Choroid plexus epithelial cell (primary cell): Measurements from ENCODE around the gene RAB35.

ENCODE experiments used
- DNase-seq: peaks from one replicate; pipeline ENCODE4 v3.0.0-alpha.2; 2010; ENCODE audit warnings: low read depth
- H3K4me3 ChIP-seq: 2 replicates; pipeline ENCODE4 v1.5.1; 2011; ENCODE audit warnings: low read depth, mild to moderate bottlenecking, control low read depth, low read length, moderate library complexity
- CTCF ChIP-seq: conservative IDR thresholded peaks from 2 replicates; pipeline ENCODE4 v1.5.1; 2011; ENCODE audit warnings: low read depth, mild to moderate bottlenecking, control low read depth, inconsistent platforms, low read length, moderate library complexity

Gene RAB35

DNA sequence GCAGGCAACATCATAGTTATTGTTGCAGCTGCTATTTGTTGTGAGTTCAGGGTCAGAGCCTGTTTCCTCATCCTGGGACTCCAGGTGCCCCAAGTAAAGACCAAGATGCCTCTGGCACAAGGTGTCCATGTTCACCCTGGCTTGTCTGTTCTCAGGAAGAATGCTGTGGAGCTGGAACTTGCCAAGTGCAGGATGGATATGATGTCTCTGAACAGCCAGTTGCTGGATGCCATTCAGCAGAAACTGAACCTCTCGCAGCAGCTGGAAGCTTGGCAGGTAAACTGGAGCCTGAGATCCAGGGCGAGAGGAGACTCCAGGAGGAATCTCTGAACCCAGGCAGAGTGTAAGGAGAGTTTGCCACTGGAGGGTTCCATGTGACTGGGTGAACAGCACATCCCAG is 26.8 kb downstream of the RAB35 start:
- no peak for DNase-seq
- no peak for TF ChIP-seq CTCF
- no peak overlapping the region for H3K4me3 ChIP-seq

DNA sequence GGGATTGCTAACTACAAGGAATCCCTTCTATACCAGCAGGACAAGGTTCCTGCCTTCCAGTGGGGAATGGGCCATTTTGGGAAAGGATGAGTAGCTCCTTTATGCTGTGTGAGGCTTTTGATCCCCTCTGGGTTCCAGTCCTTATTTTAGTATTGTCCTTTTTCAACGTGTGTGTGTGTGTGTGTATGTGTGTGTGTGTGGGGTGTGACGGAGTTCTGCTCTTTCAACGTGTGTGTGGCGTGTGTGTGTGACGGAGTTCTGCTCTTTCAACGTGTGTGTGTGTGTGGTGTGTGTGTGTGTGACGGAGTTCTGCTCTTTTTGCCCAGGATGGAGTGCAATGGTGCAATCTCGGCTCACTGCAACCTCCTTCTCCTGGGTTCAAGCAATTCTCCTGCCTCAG is 27.4 kb downstream of the RAB35 start:
- H3K4me3 ChIP-seq, result no peak overlapping the region
- peak; percentile 10 for DNase-seq
- TF ChIP-seq CTCF, result no peak

DNA sequence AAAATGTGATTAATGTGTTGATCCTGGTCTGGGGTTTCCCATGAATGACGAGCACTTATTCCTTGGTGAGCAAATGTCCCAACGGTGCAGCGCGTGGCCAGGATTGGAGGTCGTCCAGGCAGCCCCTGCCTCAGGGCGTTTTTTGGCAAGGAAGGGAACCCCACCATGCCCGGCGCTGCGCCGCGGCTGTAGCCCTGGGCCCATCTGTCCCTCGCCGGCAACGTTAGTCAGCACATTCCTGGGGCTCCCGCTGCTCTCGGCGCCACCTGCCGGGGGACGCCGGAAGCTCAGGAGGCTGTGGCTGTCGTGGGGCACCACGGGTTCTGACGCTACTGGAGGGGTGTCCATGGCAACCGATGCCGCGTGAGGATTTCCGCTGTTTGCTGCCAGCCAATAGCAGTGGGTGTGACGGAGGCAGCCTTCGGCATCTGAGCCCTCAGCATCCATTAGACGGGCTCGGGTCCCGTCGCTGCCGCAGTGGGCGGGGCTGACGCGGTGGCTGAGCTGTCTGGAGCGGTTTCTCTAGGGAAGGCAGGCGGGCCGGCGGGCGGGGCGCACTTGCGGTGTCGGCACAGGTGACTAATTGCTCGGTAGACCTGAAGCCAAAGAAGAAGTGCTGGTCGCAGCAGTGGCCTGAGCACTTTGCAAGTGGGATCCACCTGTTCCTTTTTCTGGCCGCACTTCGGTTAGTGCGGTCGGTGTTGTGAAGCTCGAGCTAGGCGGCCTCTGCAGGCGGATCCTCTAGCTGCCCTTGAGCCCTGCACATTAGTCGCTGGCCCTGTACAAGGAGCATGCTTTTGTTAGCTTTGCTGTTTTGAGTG is 29.5 kb downstream of the RAB35 start:
- DNase-seq, result peak; percentile 99
- TF ChIP-seq CTCF, result peak; percentile 97
- H3K4me3 ChIP-seq, result peak overlapping the region; percentile 62

- TF ChIP-seq CTCF, result no peak
- DNase-seq, result no peak
- H3K4me3 ChIP-seq, result no peak overlapping the region
These were observed 30.5 kb downstream of the RAB35 start for GRCh38 chr12:120085920-120086645.

DNA sequence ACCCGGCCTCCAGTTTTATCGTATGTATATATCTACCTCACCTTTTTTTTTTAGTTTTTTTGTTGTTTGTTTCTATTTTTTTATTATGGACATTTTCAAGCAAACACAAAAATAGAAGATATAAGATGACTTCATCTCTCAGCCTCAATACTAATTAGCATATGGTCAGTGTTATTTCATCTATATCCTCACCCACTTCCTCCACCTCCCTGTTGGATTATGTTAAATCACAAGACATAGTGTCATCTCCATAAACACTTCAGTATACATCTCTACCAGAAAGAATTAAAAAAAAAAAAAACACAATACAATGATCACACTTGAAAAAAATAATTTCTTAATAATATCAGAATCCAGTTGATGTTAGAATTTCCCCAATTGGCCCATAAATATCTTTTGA is 34.9 kb downstream of the RAB35 start:
- DNase-seq, result no peak
- H3K4me3 ChIP-seq, result no peak overlapping the region
- no peak for TF ChIP-seq CTCF

DNA sequence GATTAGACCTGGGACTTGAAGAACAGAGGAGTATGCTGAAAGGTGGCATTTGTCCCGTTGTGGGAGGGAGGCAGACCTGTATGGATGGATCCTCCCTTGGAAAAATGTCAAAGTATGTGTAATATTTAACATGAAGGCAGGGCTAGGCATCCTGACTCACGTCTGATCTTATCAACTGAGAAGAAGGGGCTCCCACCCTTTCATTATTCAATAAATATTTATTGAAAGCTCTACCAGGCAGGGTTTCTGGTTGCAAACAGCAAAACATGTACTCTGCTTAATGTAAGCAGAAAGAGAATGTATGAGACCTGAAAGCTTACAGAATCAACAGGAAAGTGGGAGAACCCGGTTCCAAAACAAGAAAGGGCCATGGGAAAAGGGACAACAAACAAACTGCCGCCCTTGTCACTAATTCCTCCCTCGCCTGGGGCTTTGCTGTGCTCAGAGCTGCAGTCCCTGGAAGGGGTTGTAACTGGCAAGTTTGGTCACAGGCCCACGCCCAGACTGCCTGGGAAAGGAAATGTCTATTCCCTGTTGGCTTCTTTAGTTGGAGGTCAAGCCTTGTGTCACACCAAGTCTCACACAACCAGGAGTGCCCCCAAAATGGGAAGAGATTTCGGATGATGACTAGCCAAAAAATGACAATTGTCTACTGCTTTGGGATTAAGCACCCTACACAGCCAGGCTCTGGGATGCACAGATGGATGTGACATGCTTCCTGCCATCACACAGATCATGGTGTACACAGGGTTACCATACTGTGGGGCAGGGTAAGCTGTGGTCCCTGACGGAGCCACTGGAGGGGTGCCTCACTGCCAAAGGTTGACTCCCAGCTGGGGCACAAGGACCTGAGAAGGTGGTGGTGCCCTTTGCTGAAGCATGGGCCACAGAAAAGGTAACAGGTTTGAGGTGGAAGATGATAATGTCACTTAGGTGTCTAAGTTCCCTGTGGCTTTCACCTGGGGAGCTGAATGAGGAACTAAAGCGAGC is 36.8 kb downstream of the RAB35 start:
- no peak overlapping the region for H3K4me3 ChIP-seq
- DNase-seq, result no peak
- TF ChIP-seq CTCF, result no peak
